ENCODE data around the gene ZPBP2. TPM values are rescaled to one million over a fixed set of nuclear protein-coding genes. Genes with fewer than 3 reads are reported as not detected.
"Not testable (repeated sequence)": the region's sequence is repeated elsewhere in the genome, so short reads cannot be mapped to it uniquely, and the experiment has no call there.

ZPBP2 gene
- total RNA-seq, 1 donor from 2014 or later, result not detected

DNA sequence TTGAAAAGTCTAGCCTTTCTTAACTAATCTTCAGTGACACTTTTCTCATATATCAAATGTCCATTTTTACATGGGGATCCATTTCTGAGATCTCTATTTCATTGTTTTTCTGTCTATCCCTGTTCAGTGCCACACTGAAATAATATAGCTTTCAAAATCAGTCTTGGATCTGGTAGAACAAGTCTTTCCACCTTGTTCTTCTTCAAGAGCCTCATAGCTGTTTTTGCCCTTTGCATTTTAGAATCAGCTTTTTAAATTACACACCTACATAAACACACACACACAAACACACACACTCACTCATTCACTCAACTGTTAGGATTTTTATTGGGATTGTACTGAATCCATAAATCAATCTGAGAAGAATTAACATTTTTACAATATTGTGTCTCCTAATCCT lies 31.2 kb downstream of the ZPBP2 start:
- no peaks in the 10 kb centered on the region for H4K20me1 ChIP-seq (ENCODE audit: insufficient read depth, low read length)
- FAIRE-seq (no peak), DNase-seq (ENCODE audit: low read depth) (no peak)
- no peaks in the 10 kb centered on the region for H3K79me2 ChIP-seq (ENCODE audit: insufficient read depth, low read length)
- peaks cover 5% of the 10 kb centered on the region for H3K4me1 Mint-ChIP-seq (ENCODE audit: low read depth, unreplicated experiment)
- no peak overlapping the region for H3K9ac ChIP-seq (ENCODE audit: low read length)
- H3K4me1 ChIP-seq (ENCODE audit: insufficient read depth, low read length), result no peaks in the 10 kb centered on the region
- H3K27ac Mint-ChIP-seq (ENCODE audit: unreplicated experiment), result no peak overlapping the region
- H3K27me3 ChIP-seq (ENCODE audit: insufficient read depth, low read length), result no peaks in the 10 kb centered on the region
- no peak overlapping the region for H3K27ac ChIP-seq (ENCODE audit: low read depth, low read length)
- no peak overlapping the region for H3K4me3 ChIP-seq (ENCODE audit: insufficient read depth, low read depth, low read length)
- no peak overlapping the region for H3K4me3 Mint-ChIP-seq (ENCODE audit: unreplicated experiment)
- TF ChIP-seq EZH2 (IDR thresholded peaks at IDR 0.05; ENCODE audit: insufficient read depth, low read length), result no peak
- TF ChIP-seq, protein P1, sequence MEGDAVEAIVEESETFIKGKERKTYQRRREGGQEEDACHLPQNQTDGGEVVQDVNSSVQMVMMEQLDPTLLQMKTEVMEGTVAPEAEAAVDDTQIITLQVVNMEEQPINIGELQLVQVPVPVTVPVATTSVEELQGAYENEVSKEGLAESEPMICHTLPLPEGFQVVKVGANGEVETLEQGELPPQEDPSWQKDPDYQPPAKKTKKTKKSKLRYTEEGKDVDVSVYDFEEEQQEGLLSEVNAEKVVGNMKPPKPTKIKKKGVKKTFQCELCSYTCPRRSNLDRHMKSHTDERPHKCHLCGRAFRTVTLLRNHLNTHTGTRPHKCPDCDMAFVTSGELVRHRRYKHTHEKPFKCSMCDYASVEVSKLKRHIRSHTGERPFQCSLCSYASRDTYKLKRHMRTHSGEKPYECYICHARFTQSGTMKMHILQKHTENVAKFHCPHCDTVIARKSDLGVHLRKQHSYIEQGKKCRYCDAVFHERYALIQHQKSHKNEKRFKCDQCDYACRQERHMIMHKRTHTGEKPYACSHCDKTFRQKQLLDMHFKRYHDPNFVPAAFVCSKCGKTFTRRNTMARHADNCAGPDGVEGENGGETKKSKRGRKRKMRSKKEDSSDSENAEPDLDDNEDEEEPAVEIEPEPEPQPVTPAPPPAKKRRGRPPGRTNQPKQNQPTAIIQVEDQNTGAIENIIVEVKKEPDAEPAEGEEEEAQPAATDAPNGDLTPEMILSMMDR (IDR thresholded peaks at IDR 0.05; ENCODE audit: insufficient read depth, low read depth, low read length), result no peak
- peaks cover 3% of the 10 kb centered on the region for H3K27me3 Mint-ChIP-seq (ENCODE audit: low read depth, unreplicated experiment)
- no peaks in the 10 kb centered on the region for H3K9me3 Mint-ChIP-seq (ENCODE audit: unreplicated experiment)
- H3K36me3 Mint-ChIP-seq (ENCODE audit: low read depth, unreplicated experiment), result no peaks in the 10 kb centered on the region
- H2AFZ ChIP-seq (ENCODE audit: low read depth, low read length), result no peak overlapping the region
- H3K36me3 ChIP-seq (ENCODE audit: insufficient read depth, low read length), result no peaks in the 10 kb centered on the region
- no peaks in the 10 kb centered on the region for H3K9me3 ChIP-seq (ENCODE audit: insufficient read depth, low read depth, low read length)
- no peak overlapping the region for H3K4me2 ChIP-seq (ENCODE audit: low read length)

GRCh38 chr17:39902027-39902426 lies 34.0 kb downstream of the ZPBP2 start:
- H3K4me1 ChIP-seq (ENCODE audit: insufficient read depth, low read length); H3K4me3 Mint-ChIP-seq (ENCODE audit: unreplicated experiment); H3K79me2 ChIP-seq (ENCODE audit: insufficient read depth, low read length); H3K4me1 Mint-ChIP-seq (ENCODE audit: low read depth, unreplicated experiment); H3K27ac ChIP-seq (ENCODE audit: low read depth, low read length); H3K27me3 ChIP-seq (ENCODE audit: insufficient read depth, low read length); H3K9me3 ChIP-seq (ENCODE audit: insufficient read depth, low read depth, low read length); H3K27ac Mint-ChIP-seq (ENCODE audit: unreplicated experiment); H3K9me3 Mint-ChIP-seq (ENCODE audit: unreplicated experiment); H3K36me3 ChIP-seq (ENCODE audit: insufficient read depth, low read length); H3K4me3 ChIP-seq (ENCODE audit: insufficient read depth, low read depth, low read length); H3K27me3 Mint-ChIP-seq (ENCODE audit: low read depth, unreplicated experiment); H2AFZ ChIP-seq (ENCODE audit: low read depth, low read length); H4K20me1 ChIP-seq (ENCODE audit: insufficient read depth, low read length); DNase-seq (ENCODE audit: low read depth); H3K9ac ChIP-seq (ENCODE audit: low read length); FAIRE-seq; H3K4me2 ChIP-seq (ENCODE audit: low read length): not testable (repeated sequence)
- peaks cover 12% of the 10 kb centered on the region for H3K36me3 Mint-ChIP-seq (ENCODE audit: low read depth, unreplicated experiment)

- H3K4me3 ChIP-seq (ENCODE audit: insufficient read depth, low read depth, low read length), result no peak overlapping the region
- no peaks in the 10 kb centered on the region for H3K27me3 ChIP-seq (ENCODE audit: insufficient read depth, low read length)
- Mint-ChIP-seq H3K9me3 (ENCODE audit: unreplicated experiment) (peaks cover 5% of the 10 kb centered on the region), H3K27me3 (ENCODE audit: low read depth, unreplicated experiment) (no peaks in the 10 kb centered on the region), H3K4me1 (ENCODE audit: low read depth, unreplicated experiment) (peaks cover 5% of the 10 kb centered on the region), H3K36me3 (ENCODE audit: low read depth, unreplicated experiment) (peaks cover 18% of the 10 kb centered on the region), H3K27ac (ENCODE audit: unreplicated experiment) (peak overlapping the region; percentile 72), H3K4me3 (ENCODE audit: unreplicated experiment) (no peak overlapping the region)
- H3K36me3 ChIP-seq (ENCODE audit: insufficient read depth, low read length), result peaks cover 2% of the 10 kb centered on the region
- H2AFZ ChIP-seq (ENCODE audit: low read depth, low read length), result no peak overlapping the region
- DNase-seq (ENCODE audit: low read depth) (no peak), FAIRE-seq (peak; percentile 9)
- no peaks in the 10 kb centered on the region for H4K20me1 ChIP-seq (ENCODE audit: insufficient read depth, low read length)
- no peaks in the 10 kb centered on the region for H3K79me2 ChIP-seq (ENCODE audit: insufficient read depth, low read length)
- H3K9me3 ChIP-seq (ENCODE audit: insufficient read depth, low read depth, low read length), result no peaks in the 10 kb centered on the region
- H3K4me2 ChIP-seq (ENCODE audit: low read length), result no peak overlapping the region
- H3K9ac ChIP-seq (ENCODE audit: low read length), result no peak overlapping the region
- H3K4me1 ChIP-seq (ENCODE audit: insufficient read depth, low read length), result no peaks in the 10 kb centered on the region
- TF ChIP-seq, protein P1 (IDR thresholded peaks at IDR 0.05; ENCODE audit: insufficient read depth, low read depth, low read length), result no peak
- H3K27ac ChIP-seq (ENCODE audit: low read depth, low read length), result no peak overlapping the region
These were observed 35.3 kb downstream of the ZPBP2 start for GRCh38 chr17:39903158-39903884.
